ENCODE results near the gene MORC3.
"Not testable (repeated sequence)": the region's sequence is repeated elsewhere in the genome, so short reads cannot be mapped to it uniquely, and the experiment has no call there.

Gene MORC3

GRCh38 chr21:36323032-36323431 lies 3.0 kb downstream of the MORC3 start:
- DNase-seq (ENCODE audit: low spot score) (no peak), FAIRE-seq (no peak)

- no peak for DNase-seq (ENCODE audit: low spot score)
- FAIRE-seq: no peak
Observed at GRCh38 chr21:36325373-36326010, 5.5 kb downstream of the MORC3 start.

- FAIRE-seq: no peak
- peak; percentile 9 for DNase-seq (ENCODE audit: low spot score)
Observed at GRCh38 chr21:36330904-36331303, 10.9 kb downstream of the MORC3 start.

- no peak for FAIRE-seq
- DNase-seq (ENCODE audit: low spot score): no peak
Observed at GRCh38 chr21:36337099-36337509, 17.1 kb downstream of the MORC3 start.

GRCh38 chr21:36338975-36339374 lies 19.0 kb downstream of the MORC3 start:
- no peak for DNase-seq (ENCODE audit: low spot score)
- no peak for FAIRE-seq

GRCh38 chr21:36342581-36342980 lies 22.6 kb downstream of the MORC3 start:
- not testable (repeated sequence) for FAIRE-seq; DNase-seq (ENCODE audit: low spot score)

GRCh38 chr21:36344931-36345330 lies 24.9 kb downstream of the MORC3 start:
- DNase-seq (ENCODE audit: low spot score) (no peak), FAIRE-seq (no peak)

- no peak for DNase-seq (ENCODE audit: low spot score)
Observed at GRCh38 chr21:36347278-36347961, 27.4 kb downstream of the MORC3 start.

GRCh38 chr21:36347962-36348328 lies 27.9 kb downstream of the MORC3 start:
- FAIRE-seq (no peak), DNase-seq (ENCODE audit: low spot score) (no peak)

More at GRCh38 chr21:36347278-36347961, 27.4 kb downstream of the MORC3 start:
- FAIRE-seq: no peak

GRCh38 chr21:36349315-36349714 lies 29.3 kb downstream of the MORC3 start:
- DNase-seq (ENCODE audit: low spot score) (no peak), FAIRE-seq (no peak)

- FAIRE-seq (no peak), DNase-seq (ENCODE audit: low spot score) (no peak)
Observed at GRCh38 chr21:36350282-36350910, 30.4 kb downstream of the MORC3 start.

- no peak for FAIRE-seq
- no peak for DNase-seq (ENCODE audit: low spot score)
Observed at GRCh38 chr21:36354918-36355680, 35.1 kb downstream of the MORC3 start.

GRCh38 chr21:36355868-36356267 lies 35.9 kb downstream of the MORC3 start:
- no peak for DNase-seq (ENCODE audit: low spot score)
- FAIRE-seq: no peak

- no peak for FAIRE-seq
- DNase-seq (ENCODE audit: low spot score): no peak
Observed at GRCh38 chr21:36359185-36359584, 39.2 kb downstream of the MORC3 start.

GRCh38 chr21:36369064-36369685 lies 49.2 kb downstream of the MORC3 start:
- FAIRE-seq: no peak
- no peak for DNase-seq (ENCODE audit: low spot score)

- DNase-seq (ENCODE audit: low spot score) (no peak), FAIRE-seq (no peak)
Observed at GRCh38 chr21:36375994-36376393, 56.0 kb downstream of the MORC3 start.

GRCh38 chr21:36377391-36377842 lies 57.4 kb downstream of the MORC3 start:
- no peak for FAIRE-seq
- DNase-seq (ENCODE audit: low spot score): no peak

GRCh38 chr21:36379251-36379650 lies 59.3 kb downstream of the MORC3 start:
- FAIRE-seq (no peak), DNase-seq (ENCODE audit: low spot score) (no peak)

GRCh38 chr21:36381841-36382589 lies 62.0 kb downstream of the MORC3 start:
- no peak for DNase-seq (ENCODE audit: low spot score)
- FAIRE-seq: no peak

GRCh38 chr21:36382722-36383121 lies 62.7 kb downstream of the MORC3 start:
- FAIRE-seq: not testable (repeated sequence)

GRCh38 chr21:36384885-36385232 lies 64.9 kb downstream of the MORC3 start:
- DNase-seq (ENCODE audit: low spot score): no peak
- FAIRE-seq: no peak

More at GRCh38 chr21:36382722-36383121, 62.7 kb downstream of the MORC3 start:
- DNase-seq (ENCODE audit: low spot score): not testable (repeated sequence)

Measured in urothelium cell line (cell line).